ENCODE results near the gene NRXN3.

The NRXN3 gene

DNA sequence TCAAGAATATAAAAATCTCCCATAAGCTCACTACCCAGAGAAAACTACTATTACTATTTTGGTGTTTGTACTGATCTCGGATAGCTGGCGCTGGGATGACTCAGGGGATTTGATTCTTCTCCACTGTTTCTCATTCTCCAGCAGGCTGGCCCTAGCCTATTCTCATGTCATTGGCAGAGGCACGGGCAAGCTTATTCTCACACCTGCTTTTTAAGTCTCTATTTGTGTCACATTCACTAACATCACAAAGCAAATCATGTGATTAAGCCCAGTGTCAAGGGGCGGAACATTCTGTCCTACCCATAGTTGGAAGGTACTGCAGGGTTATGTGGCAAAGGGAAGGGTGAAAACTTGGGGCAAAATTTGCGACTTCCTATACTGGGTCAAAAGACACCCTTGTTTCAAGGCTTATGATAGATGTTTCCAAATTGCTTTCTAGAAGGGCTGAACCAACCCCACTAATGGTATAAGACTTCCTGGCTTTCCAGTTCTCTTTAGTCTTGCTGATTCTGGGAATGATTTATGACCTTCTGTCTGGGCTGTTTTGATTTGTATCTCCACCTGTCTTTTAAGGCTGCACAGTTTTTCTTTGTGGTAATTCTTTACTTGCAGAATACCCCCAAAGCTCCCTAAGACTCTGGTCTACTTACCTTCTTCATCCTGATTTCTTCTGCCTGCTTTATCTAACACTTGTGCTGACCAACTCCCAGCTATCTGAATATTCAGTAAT, 406.4 kb downstream of the NRXN3 start:
- DNase-seq (ENCODE audit: low read depth in 2 of 2): no peak

- DNase-seq (ENCODE audit: low read depth in 2 of 2): no peak
Observed at GRCh38 chr14:78581229-78581628, 411.1 kb downstream of the NRXN3 start.

DNA sequence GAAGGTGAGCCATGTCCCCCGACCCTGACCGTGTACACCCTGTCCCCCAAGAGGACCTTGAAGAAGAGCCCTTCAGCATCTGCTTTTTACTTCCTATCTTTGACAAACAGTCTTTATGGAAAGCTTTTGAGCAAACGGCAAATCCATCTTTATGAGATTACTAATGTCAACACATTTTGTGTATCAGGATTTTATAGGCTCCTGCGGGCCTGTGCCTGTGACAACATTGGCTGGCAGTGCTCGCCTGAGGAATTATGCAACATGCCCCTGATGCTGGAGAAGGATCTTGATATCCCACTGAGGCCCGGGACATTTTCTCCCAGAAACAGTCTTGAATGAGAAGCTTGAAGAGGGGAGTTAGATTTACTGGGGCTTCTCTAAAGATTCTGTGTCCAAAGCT, 416.5 kb downstream of the NRXN3 start:
- DNase-seq (ENCODE audit: low read depth in 2 of 2): no peak

DNA sequence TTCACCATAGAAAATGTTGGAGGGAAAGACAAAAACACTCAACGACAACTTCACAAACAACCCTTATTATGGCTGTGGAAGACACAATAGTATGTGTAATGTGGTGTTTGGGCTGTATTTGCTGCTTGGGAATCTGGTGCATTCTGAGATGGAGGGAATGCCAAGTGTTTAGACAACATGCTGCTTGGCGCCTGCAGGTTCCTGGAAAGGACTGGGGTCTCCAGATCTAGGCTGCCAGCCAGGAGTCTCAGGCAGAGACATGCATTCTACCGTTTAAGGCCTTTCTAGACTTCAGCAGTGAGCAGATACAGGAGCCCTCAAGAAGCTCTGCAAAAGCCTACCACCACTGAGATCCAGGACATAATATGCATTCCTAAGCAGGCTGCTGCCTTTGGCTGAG, 418.7 kb downstream of the NRXN3 start:
- DNase-seq (ENCODE audit: low read depth in 2 of 2): no peak

- DNase-seq (ENCODE audit: low read depth in 2 of 2): no peak
Observed at GRCh38 chr14:78592616-78593219, 422.5 kb downstream of the NRXN3 start.

GRCh38 chr14:78593949-78594348, 423.8 kb downstream of the NRXN3 start:
- DNase-seq (ENCODE audit: low read depth in 2 of 2): no peak

DNA sequence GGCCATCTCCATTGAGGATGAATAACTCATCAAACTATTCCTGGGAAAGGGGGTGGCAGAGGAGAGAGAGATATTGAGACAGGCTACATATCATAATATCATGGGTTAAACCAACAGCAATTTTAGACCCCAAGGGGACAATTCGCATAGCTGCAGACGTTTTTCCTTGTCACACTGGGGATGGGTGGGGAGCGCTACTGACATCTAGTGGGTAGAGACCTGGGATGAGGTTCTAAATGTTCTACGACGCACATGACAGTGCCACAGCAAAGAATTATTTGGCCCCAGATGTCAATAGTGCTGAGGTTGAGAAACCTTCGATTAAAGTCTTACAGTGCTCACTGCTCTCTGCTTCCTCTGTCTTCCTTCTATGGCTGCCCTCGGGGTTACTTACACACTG, 425.6 kb downstream of the NRXN3 start:
- no peak for DNase-seq (ENCODE audit: low read depth in 2 of 2)

- DNase-seq (ENCODE audit: low read depth in 2 of 2): peak; percentile 25
Observed at GRCh38 chr14:78598046-78598920, 428.1 kb downstream of the NRXN3 start.

DNA sequence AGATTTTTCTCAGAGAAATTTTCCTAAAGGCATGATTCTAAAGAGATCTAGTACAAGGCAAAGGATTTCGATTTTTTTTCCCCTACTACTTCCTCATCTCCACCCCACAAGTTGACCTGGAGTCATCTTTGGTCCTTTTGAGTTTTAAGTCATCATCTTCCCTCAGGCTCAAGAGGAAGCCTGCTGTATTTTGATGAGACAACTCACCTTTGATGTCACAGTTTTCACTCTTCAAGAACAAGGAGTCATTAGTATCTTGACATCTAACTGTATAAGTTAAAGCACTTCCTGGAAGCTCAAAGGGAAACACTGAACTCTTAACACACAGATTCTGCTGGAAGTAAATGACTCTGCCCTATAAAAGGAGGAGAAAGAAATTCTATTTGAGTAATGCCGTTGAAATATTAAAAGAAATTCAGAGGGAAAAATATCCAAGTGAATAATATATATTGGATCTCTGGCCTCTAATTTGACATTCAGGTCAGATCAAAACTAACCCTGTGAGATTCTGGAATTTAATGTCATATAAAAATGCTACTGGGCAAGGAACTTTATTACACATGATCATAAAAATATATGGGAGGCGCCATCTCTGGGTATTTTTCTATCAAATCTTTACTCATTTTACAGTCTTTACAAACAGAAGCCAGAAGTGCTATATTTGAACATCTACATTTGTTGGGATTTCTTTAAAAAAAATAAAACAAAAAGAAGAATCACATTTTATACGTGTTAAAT, 435.0 kb downstream of the NRXN3 start:
- no peak for DNase-seq (ENCODE audit: low read depth in 2 of 2)

DNA sequence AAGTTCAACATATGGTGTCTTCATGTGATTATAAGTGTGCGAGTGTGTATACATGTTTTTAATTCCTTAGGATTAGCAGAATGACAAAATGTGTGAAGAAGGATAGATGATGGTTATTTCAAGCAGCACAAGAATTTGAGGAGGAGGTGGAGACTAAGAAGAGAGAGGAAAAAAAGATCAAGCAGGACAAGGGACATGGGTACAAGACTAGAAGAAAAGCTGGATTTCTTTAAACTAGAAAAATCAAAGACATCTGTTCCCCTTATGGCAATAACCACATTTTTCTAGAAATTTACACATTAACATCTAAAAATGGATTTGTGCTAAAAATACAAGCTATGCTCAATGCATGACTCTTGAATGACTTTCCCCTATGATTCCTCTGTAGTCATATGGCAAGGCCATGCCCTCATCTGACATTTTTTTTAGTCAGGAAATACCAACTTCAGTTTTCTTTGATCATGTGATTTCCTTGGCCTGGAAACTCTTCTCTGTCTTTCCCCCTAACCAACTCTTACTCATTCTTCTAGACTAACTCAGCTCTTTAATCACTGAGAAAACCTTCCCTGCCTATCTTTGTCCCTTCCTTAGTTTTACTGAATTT, 435.8 kb downstream of the NRXN3 start:
- peak; percentile 90 to 93 for DNase-seq (ENCODE audit: low read depth in 2 of 2)

DNA sequence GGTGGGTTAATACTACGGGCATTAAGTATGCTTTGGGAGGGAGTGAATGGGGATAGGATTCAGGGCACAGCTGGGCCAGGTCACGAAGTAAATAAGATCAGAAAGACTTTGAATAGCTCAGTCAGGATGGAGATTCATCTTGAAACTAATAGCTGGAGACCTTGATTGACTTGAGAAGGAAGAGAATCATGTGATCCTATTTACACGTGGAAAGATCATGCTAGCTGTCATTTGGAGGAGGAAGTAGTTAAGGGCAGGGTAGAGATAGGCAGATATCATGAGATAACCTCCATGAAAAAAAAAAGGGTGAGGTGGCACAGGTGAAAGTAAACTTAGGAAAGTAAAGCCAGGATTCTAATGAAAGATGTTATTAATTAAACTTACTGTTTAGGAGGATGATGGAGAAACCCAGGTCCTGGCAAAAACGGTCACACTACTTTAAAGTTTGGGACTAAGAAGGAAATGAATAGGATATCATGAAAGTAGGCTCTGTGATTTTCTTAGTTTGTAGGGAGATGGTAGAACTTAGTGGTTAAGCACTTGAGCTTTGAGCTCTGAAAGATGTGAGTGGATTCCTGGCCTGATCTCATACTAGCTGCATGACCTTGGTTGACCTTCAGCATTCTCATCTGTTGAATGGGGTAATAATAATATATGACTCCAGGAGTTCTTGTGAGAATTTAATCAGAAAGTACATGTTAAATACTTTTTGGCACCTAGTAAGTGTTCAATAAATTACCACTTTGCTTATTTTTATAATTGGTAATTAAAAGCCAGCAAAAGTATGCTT, 439.0 kb downstream of the NRXN3 start:
- DNase-seq (ENCODE audit: low read depth in 2 of 2): no peak

DNA sequence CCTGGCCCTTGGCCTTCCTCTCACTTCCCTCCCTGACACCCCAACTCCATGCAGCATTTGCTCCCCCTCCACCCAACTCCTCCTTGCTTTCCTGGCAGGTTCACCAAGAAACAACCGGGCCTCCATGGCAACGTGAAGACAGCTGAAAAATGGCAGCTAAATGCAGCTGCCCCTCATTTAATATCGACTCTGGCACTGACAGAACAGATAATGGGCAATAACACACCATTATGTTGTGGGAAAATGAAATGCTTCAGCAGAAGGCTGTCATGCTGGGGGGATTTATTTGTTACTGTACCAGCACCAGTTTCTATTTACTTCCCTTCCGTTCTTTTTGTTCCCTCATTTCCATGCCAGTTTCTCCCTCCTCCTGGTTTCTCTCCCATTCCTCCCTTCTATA, 440.8 kb downstream of the NRXN3 start:
- DNase-seq (ENCODE audit: low read depth in 2 of 2): no peak

DNA sequence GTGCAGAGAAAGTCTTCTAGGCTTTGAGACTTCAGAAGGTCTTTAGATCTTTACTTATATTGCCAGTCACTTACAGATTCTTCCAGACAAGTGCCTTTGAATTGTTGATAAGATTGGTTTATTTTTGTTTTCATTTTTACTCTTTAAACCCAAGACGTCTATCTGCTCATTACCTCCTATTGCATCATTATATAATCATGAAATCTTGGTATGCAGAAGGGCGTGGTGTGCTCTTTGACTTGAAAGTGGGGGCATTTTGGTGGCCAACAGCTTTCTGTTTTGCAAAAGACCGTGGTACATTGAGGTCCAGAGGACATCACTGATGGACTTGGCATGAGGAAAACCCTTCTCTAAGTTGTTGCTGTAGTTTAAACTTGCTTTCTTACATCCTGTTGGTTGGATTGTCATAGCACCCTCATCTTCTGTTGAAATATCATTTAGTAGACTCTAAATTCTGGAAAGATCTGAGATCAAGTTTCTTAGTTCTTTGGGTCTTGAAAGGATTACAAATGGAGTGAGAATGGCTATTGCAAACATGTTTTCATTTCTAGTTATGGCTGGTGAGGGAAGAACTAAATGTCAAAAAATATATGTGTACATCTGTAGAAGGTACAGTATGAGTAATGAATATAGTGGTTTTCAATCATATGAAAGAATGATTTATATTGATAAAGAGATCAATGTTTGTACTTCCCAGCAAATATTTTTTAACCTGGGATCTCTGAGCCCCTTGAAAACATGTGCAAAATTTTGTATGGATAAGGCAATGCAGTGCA, 441.8 kb downstream of the NRXN3 start:
- DNase-seq (ENCODE audit: low read depth in 2 of 2): no peak

- DNase-seq (ENCODE audit: low read depth in 2 of 2): peak in 1 of 2 experiments; percentile 9
Observed at GRCh38 chr14:78612666-78613065, 442.5 kb downstream of the NRXN3 start.

- no peak for DNase-seq (ENCODE audit: low read depth in 2 of 2)
Observed at GRCh38 chr14:78614593-78614992, 444.4 kb downstream of the NRXN3 start.

- no peak for DNase-seq (ENCODE audit: low read depth in 2 of 2)
Observed at GRCh38 chr14:78617735-78618134, 447.6 kb downstream of the NRXN3 start.

GRCh38 chr14:78618368-78618767, 448.2 kb downstream of the NRXN3 start:
- no peak for DNase-seq (ENCODE audit: low read depth in 2 of 2)

DNA sequence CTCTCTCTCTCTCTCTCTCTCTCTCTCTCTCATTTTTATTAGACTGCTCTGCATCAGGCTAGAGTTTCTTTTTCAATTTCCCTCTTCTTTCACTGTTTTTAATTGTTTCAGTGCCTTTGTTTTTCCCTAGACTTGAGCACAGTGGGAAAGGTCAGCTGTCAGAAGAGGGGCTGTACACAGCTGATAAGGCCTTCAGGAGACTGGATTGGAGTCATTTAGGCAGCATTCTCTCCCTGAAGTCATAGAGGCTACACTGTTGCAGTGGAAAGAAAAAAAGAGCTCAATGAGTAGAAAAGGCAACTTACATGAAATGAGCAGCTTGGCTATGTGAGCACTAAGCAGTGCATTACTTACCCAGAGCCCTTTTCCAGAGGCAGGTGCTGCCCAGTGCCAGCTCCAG, 456.9 kb downstream of the NRXN3 start:
- DNase-seq (ENCODE audit: low read depth in 2 of 2): no peak

GRCh38 chr14:78631551-78631950, 461.4 kb downstream of the NRXN3 start:
- DNase-seq (ENCODE audit: low read depth in 2 of 2): no peak

GRCh38 chr14:78633752-78634151, 463.6 kb downstream of the NRXN3 start:
- no peak for DNase-seq (ENCODE audit: low read depth in 2 of 2)
